ENCODE results near the gene FMC1.

FMC1 gene

GRCh38 chr7:139362302-139362701, 21.2 kb downstream of the FMC1 start:
- Histone ChIP-seq H2AFZ (no peak overlapping the region), H3K4me2 (ENCODE audit: low read length) (no peak overlapping the region), H3K9ac (no peak overlapping the region), H3K9me3 (ENCODE audit: control insufficient read depth, low read length) (no peaks in the 10 kb centered on the region), H3K27me3 (ENCODE audit: control insufficient read depth, insufficient read depth, low read length) (no peaks in the 10 kb centered on the region), H3K27ac (no peak overlapping the region), H3K4me3 (ENCODE audit: low read depth, low read length) (no peak overlapping the region), H3K4me1 (no peaks in the 10 kb centered on the region), H3K36me3 (ENCODE audit: control insufficient read depth, insufficient read depth, low read length) (no peaks in the 10 kb centered on the region), H3K79me2 (peaks cover 38% of the 10 kb centered on the region)
- TF ChIP-seq CTCF (IDR thresholded peaks at IDR 0.05) = no peak

- H2AFZ ChIP-seq = no peak overlapping the region
- no peak overlapping the region for H3K4me2 ChIP-seq (ENCODE audit: low read length)
- no peak overlapping the region for H3K9ac ChIP-seq
- no peaks in the 10 kb centered on the region for H3K4me1 ChIP-seq
- H3K27ac ChIP-seq = no peak overlapping the region
- H3K79me2 ChIP-seq = peaks cover 45% of the 10 kb centered on the region
- no peaks in the 10 kb centered on the region for H3K27me3 ChIP-seq (ENCODE audit: control insufficient read depth, insufficient read depth, low read length)
- TF ChIP-seq CTCF (IDR thresholded peaks at IDR 0.05) = no peak
- no peaks in the 10 kb centered on the region for H3K9me3 ChIP-seq (ENCODE audit: control insufficient read depth, low read length)
- no peaks in the 10 kb centered on the region for H3K36me3 ChIP-seq (ENCODE audit: control insufficient read depth, insufficient read depth, low read length)
- H3K4me3 ChIP-seq (ENCODE audit: low read depth, low read length) = no peak overlapping the region
Measured at GRCh38 chr7:139362981-139363380, 21.8 kb downstream of the FMC1 start.

GRCh38 chr7:139365336-139365735, 24.2 kb downstream of the FMC1 start:
- Histone ChIP-seq H3K79me2 (peaks cover 68% of the 10 kb centered on the region), H3K36me3 (ENCODE audit: control insufficient read depth, insufficient read depth, low read length) (no peaks in the 10 kb centered on the region), H3K27ac (no peak overlapping the region), H3K9me3 (ENCODE audit: control insufficient read depth, low read length) (no peaks in the 10 kb centered on the region), H3K4me2 (ENCODE audit: low read length) (no peak overlapping the region), H3K9ac (no peak overlapping the region), H2AFZ (no peak overlapping the region), H3K4me3 (ENCODE audit: low read depth, low read length) (no peak overlapping the region), H3K4me1 (peaks cover 8% of the 10 kb centered on the region), H3K27me3 (ENCODE audit: control insufficient read depth, insufficient read depth, low read length) (no peaks in the 10 kb centered on the region)
- no peak for TF ChIP-seq CTCF (IDR thresholded peaks at IDR 0.05)

- Histone ChIP-seq H3K36me3 (ENCODE audit: control insufficient read depth, insufficient read depth, low read length) (no peaks in the 10 kb centered on the region), H2AFZ (no peak overlapping the region), H3K27me3 (ENCODE audit: control insufficient read depth, insufficient read depth, low read length) (no peaks in the 10 kb centered on the region), H3K9me3 (ENCODE audit: control insufficient read depth, low read length) (no peaks in the 10 kb centered on the region), H3K27ac (no peak overlapping the region), H3K4me3 (ENCODE audit: low read depth, low read length) (no peak overlapping the region), H3K79me2 (peaks cover 70% of the 10 kb centered on the region), H3K9ac (no peak overlapping the region), H3K4me2 (ENCODE audit: low read length) (no peak overlapping the region), H3K4me1 (peaks cover 8% of the 10 kb centered on the region)
- no peak for TF ChIP-seq CTCF (IDR thresholded peaks at IDR 0.05)
Measured at GRCh38 chr7:139366400-139366799, 25.3 kb downstream of the FMC1 start.

- H3K4me2 ChIP-seq (ENCODE audit: low read length) = no peak overlapping the region
- no peak overlapping the region for H3K9ac ChIP-seq
- no peaks in the 10 kb centered on the region for H3K36me3 ChIP-seq (ENCODE audit: control insufficient read depth, insufficient read depth, low read length)
- H2AFZ ChIP-seq = no peak overlapping the region
- no peaks in the 10 kb centered on the region for H3K27me3 ChIP-seq (ENCODE audit: control insufficient read depth, insufficient read depth, low read length)
- no peak overlapping the region for H3K4me3 ChIP-seq (ENCODE audit: low read depth, low read length)
- H3K79me2 ChIP-seq = peaks cover 68% of the 10 kb centered on the region
- TF ChIP-seq CTCF (IDR thresholded peaks at IDR 0.05) = no peak
- H3K27ac ChIP-seq = no peak overlapping the region
- no peaks in the 10 kb centered on the region for H3K9me3 ChIP-seq (ENCODE audit: control insufficient read depth, low read length)
- peaks cover 8% of the 10 kb centered on the region for H3K4me1 ChIP-seq
Measured at GRCh38 chr7:139367438-139368155, 26.5 kb downstream of the FMC1 start.
